Suppressor macrophage (primary cell): Measurements from ENCODE around the gene AIDA.
A peak's percentile ranks its signal among the peaks of the same experiment; 100 is the strongest.
"Not testable (repeated sequence)": the region's sequence is repeated elsewhere in the genome, so short reads cannot be mapped to it uniquely, and the experiment has no call there.

Source experiments
- DNase-seq, 4 experiments: peaks; one replicate each; pipeline ENCODE4 v3.0.0-alpha.2; 2020 to 2022

Gene AIDA

GRCh38 chr1:222711319-222712252 is 705 bp downstream of the AIDA start:
- peak; percentile 33 to 65 (median 46) for DNase-seq

GRCh38 chr1:222709700-222710153 is 2.6 kb downstream of the AIDA start:
- DNase-seq: no peak

DNA sequence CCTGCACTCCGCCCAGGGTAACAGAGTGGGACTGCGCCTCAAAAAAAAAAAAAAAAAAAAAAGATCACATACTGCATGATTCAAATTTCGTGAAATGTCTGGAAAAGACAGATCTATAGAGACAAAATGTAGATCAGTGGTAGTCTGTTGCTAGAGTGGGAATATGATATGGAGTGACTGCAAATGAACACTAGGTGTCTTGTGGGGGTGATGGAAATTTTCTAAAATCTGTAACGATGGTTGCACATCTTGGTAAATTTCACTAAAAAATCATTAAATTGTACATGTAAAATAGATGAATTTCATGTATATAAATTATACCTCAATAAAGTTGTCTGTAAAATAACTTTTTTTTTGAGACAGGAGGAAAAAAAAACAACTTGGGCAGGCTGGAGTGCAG is 5.5 kb downstream of the AIDA start:
- DNase-seq: no peak

DNA sequence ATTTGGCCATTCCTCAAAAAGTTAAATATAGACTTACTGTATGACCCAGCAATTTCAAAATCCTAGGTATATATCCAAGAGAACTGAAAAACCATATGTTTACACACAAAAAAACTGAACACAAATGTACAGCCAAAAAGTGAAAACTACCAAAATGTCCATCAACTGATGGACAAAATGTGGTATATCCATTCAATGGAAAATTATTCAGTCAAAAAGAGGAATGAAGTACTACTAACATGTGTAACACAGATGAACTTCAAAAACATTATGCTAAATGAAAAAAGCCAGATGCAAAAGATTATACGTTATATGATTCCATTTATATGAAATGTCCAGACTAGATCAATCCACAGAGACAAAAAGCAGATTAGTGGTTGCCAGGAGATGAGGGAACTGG is 8.0 kb downstream of the AIDA start:
- DNase-seq: no peak

DNA sequence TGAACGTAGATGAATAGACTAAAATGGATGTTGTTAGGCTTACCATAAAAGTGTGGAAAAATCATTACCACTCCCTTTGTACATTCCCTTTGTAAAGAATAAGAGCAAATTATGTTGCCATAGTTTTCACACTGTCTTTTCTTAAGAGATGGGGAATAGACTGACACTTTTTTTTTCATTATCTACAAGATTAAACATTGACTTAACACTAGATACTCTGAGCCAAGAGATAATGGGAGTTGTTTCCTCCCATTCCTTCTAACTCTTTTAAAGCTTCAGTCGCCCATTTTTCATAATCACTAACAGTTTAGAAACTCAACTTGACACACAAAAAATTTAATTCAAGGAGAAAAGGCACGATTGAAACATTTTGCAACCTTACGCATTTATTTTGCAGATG is 10.1 kb downstream of the AIDA start:
- no peak for DNase-seq

DNA sequence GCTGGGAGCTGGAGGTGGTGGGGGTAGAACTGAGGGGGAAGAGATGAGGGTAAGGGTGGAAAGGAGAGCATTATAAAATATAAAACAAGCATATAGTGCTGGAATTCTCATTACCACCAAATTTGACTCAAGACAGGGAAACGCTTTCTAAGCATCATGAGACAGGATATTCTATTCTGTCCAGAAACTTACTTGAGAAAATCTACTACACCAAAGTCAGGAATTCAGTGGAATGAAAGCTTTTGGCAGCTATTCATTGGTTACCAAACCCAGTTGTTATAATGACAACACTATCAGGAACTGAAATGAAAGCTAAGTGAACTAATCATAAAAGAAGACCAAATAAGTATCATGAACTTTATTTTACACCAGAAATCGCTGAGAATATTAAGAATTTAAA is 14.5 kb downstream of the AIDA start:
- DNase-seq: no peak

DNA sequence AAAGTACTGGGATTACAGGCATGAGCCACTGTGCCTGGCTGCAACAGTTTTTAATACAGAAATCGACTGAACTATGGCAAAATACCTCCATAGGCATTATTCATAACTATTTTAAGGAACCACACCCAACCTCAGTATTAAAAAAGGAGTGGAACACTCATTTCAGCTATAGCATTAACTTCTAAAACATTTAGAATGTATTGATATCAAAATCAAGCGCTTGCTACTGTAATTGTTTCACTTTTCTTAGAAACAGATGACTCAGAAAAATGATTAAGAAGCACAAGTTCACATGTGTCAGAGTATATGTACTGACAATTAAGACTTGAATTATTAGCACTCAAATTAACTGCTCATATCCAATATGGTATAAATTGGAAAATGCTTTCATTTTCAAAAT is 15.1 kb downstream of the AIDA start:
- no peak for DNase-seq

DNA sequence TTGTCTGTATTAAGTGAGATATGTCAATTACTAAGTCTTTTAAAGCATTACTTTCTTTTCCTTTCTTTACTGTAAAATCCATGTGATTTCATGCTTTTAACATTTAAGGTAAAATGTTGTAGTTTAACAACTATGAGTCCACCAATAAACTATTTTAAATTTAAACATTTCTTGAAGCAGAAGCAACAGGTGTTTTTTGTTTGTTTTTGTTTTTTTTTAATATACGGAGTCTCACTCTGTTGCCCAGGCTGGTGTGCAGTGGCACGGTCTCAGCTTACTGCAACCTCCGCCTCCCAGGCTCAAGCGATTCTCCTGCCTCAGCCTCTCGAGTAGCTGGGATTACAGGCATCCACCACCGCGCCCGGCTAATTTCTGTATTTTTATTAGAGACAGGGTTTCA is 15.6 kb downstream of the AIDA start:
- no peak for DNase-seq

- DNase-seq: no peak
These were observed 17.4 kb downstream of the AIDA start for GRCh38 chr1:222694927-222695326.

DNA sequence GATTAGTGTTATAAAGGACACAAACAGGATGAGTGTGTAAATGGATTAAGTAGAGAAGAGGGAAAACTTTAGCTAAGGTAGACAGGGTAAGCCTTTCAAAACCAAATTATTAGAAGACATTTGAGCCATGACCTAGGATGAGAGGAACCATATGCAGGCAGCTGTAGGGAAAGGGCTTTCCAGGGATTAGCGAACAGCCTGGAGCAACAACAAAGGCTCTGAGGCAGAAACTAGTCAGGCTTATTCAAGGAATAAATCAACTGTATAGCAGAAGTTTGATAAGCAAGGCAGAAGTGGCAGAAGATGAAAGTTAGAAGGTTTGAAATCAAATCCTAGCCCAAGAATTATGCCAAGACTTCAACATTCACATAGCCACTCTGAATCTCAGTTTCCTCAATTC is 21.3 kb downstream of the AIDA start:
- no peak for DNase-seq

GRCh38 chr1:222680080-222680479 is 32.2 kb downstream of the AIDA start:
- no peak for DNase-seq

- DNase-seq: no peak
These were observed 42.2 kb downstream of the AIDA start for GRCh38 chr1:222670110-222670509.

GRCh38 chr1:222669107-222669506 is 43.2 kb downstream of the AIDA start:
- not testable (repeated sequence) for DNase-seq

DNA sequence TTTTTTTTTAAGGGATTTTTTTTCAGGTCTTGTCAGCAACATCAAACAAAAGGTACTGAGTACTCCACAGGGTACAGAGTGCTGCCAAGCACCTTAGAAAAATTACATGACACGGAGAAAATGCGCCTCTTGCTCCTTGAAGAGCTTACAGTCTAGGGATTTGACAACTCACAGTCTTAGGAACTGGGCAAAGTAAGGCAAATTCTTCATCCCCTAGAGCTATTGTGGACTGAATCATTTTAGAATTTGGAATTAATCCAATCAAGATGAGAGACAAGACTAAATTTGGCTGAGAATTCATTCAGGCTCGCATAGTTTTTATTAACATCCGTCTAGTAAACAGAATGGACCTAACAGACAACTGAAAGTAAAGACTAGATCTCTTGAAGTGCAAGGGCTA is 44.1 kb downstream of the AIDA start:
- not testable (repeated sequence) for DNase-seq

DNA sequence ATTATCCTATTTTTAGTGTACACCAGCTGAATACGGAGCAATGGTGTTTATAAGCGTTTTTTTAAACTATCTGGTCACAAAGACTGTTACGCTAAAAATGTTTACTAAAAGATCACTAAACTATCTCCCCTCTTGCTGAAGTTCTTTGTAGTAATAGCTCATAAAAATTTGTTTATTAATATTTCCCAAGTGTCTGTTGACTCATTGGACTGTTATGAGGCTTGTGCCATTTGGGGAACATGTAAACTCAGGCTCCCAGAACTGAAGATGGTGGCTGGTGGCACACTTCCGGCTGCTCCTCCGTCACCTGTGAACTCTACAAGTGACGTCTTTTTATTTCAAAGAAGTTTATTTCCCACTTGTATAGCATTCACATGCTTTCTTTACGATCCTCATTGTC is 46.3 kb downstream of the AIDA start:
- no peak for DNase-seq

DNA sequence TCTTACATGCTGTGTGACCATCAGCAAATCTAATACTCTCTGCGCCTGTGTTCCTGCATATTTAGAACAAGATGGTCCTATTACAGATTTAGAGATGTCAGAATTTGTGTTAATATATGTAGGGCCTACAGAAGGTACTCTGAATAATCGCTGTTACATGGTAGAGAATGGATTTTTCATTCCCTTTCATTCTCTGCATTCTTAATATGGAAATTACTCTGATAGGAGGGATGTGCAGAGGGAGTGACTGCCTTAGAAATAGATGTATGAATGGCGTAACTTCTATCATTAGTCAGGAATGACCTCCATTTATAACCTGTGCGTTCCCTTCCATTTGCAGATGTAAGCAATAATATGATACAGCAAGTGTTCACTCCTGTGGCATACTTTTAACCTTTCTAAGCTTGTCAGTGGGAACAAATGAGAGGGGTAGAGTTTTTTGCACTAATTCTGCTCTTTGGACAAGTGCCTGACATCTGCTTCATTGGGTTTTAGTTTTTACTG is 48.8 kb downstream of the AIDA start:
- DNase-seq: no peak

DNA sequence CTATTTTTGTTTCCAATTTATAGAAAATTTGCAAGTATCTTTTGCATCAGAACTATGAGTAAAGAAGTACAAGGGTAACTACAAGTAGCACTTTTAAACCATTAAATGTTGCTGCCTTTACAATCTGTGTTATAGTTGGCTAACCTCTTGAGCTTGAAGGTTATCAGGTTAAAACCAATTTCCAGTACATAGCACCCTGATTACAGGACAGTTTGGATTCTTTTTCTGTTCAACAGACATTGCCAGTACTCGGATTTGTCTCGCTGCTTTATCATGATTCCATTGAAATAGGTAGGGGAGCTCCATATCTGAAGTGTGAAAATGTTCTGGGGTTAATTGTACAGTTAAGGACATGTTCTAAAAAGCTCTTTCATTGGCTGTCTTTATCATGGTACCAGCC is 54.4 kb downstream of the AIDA start:
- no peak for DNase-seq

DNA sequence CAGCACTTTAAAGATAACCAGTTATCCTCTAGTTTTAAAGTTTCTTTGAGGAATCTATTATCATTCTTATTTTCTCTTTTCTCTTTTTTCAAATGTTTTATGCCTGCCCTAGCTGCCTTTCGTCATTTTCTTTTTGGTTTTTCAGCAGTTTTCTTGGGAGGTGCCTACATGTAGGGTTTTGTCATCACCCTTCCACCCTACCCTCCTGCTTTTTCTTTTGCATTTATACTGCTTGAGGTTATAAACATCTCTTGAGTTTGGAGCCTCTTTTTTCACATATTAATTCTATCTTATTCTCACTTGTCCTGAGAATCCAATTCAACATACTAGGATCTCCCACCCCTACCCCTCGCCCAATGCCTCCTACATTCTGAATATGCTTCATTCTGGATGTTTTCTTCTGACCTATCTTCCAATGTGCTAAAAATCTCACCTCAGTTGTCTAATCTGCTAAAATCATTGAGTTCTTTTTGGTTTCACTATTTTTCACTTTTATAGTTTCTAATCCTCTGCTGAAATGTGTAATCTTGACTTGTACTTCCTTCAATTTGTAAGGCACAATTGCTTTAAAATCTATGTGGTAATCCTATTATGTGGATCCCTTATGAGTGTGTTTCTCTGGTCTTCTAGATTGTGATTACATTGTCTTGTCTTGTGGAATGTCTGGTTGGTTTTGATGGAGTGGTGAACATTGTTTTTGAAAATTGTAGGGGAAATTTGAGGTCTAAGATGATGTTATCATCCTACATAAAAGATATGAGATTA is 55.7 kb downstream of the AIDA start:
- DNase-seq: no peak

DNA sequence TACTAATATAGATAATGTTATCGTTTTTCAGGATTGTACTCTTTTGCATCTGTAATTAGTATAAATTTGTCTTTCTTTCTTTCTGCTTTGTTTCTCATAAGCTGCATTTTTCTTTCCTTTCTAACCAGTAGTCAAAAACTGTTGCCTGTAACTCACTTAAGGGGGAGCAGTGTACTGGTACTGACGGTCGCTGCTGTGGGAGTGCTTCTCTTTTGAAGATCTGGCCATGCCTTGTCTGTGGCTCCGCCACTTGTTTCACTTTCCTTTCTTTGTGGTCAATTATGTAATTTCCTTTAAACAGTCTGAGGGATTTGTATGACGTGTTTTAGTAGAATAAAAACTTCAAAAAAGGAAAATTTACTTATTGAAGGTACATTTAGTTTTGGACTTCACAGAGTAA is 57.4 kb downstream of the AIDA start:
- DNase-seq: peak; percentile 74 to 86 (median 80)

DNA sequence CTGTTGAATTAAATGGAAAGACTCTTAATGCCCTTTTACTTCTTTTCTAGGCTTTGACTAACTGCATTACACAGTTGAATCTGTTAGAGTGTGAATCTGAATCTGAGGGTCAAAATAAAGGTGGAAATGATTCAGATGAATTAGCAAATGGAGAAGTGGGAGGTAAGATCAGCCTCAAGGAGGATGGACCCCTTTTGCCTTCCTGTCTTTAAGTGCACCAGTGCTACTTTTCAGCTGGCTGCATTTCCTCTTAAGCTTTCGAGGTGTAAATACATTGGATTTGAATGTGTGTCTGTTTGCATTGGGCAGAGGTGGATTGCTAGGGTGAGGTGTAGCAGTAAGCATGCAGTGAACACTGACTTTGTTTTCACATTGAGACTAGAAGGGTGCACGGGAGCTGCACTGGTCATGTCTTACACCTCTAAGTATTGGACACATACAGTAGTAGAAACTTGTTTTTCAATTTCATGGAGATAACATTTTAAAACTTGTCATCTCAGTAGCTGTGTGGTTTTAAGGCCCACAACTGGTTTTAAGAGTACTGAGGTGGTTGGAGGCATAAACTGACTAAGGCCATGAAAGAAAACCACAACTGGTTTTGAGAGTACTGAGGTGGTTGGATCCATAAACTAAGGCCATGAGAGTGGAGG is 59.0 kb downstream of the AIDA start:
- no peak for DNase-seq

DNA sequence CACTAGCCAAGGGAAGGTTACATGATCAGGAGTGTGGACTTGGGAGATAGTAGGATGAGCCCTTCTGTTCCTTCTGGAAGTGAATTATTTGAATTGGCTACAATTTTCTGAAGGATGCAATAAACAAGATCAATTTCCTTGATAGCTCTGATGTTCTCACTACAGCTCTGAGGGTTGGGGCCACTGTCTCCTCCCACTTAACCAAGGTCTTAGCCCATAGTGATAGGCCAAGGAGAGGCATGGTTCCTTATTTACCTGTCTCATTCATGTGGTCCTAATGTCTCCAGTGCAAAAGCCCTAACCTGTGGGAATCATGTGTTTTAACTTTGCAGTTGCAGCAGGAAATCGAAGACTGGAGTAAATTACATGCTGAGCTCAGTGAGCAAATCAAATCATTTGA is 59.6 kb downstream of the AIDA start:
- no peak for DNase-seq

DNA sequence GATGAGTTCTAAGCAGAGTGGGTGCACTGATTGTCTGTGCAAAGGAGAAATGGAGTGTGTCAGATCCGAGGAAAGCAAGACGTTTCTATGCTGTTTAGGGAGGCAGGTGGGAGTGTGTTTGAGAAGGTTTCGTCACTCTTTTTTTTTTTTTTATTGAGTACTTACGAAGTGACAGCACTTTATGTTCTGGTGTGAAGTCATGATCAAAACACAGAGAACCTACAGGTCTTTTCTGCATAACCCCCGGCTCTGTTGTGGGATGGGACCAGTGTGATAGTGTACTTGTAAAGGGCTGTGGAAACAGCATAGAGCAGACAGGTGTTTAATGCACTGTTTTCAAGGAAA is 67.7 kb downstream of the AIDA start:
- DNase-seq: peak in 3 of 4 experiments; percentile 1 to 49 (median 3)
